Activated B cell treated with CpG ODN at 0.5 μM for 24 hours (primary cell): Measurements from ENCODE around the gene ZC3H8. TPM values are rescaled to one million over a fixed set of nuclear protein-coding genes. Genes with fewer than 3 reads are reported as not detected.
"Not testable (repeated sequence)": the region's sequence is repeated elsewhere in the genome, so short reads cannot be mapped to it uniquely, and the experiment has no call there.

Experiments used
- ATAC-seq: fragments of 200-7000 bp; cut with Tn5 transposase; one replicate; pipeline ENCODE4 v1.10.0; 2021; ENCODE audit warnings: low read depth, mild to moderate bottlenecking, moderate library complexity
- CTCF ChIA-PET: fragments of 350-600 bp; sonication (Branson Sonifier 250); formaldehyde crosslinking; loops from one replicate; lab custom pipeline; 2021; ENCODE audit warnings: antibody characterized with exemption; lab: Charles Lee
- POLR2A ChIA-PET: fragments of 350-600 bp; sonication (Branson Sonifier 250); formaldehyde crosslinking; loops from one replicate; lab custom pipeline; 2021; ENCODE audit warnings: antibody characterized with exemption; lab: Charles Lee
- DNase-seq: peaks from one replicate; pipeline ENCODE4 v3.0.0; 2022
- H3K27ac Mint-ChIP-seq: one replicate; pipeline ENCODE4 v1.8.0; 2020; ENCODE audit warnings: mixed read lengths
- H3K27me3 Mint-ChIP-seq: one replicate; pipeline ENCODE4 v1.8.0; 2021; ENCODE audit warnings: mixed read lengths
- H3K36me3 Mint-ChIP-seq: one replicate; pipeline ENCODE4 v1.8.0; 2021; ENCODE audit warnings: low read depth, mixed read lengths
- H3K4me1 Mint-ChIP-seq: one replicate; pipeline ENCODE4 v1.8.0; 2021; ENCODE audit warnings: mixed read lengths
- H3K4me3 Mint-ChIP-seq: one replicate; pipeline ENCODE4 v1.8.0; 2020; ENCODE audit warnings: mild to moderate bottlenecking, mixed read lengths
- H3K9me3 Mint-ChIP-seq: one replicate; pipeline ENCODE4 v1.8.0; 2020; ENCODE audit warnings: mixed read lengths
- CTCF ChIP-seq: fragments of 200-600 bp; IDR thresholded peaks from one replicate; pipeline ENCODE4 v1.8.0; 2022; ENCODE audit warnings: antibody characterized with exemption, mild to moderate bottlenecking
- intact Hi-C: fragments of 100-400 bp; cut with micrococcal nuclease; formaldehyde crosslinking; loops from one replicate; pipeline ENCODE4 v1.15.1; 2024
- total RNA-seq: library from RNA; stranded (reverse); gene quantifications from 2 replicates; pipeline ENCODE4 v1.2.3, GENCODE V29; 2022

The ZC3H8 gene
- total RNA-seq, 1 donor from 2014 or later = 25.7 TPM

GRCh38 chr2:112217854-112218253 lies 37.0 kb downstream of the ZC3H8 start:
- H3K4me3 Mint-ChIP-seq = no peak overlapping the region
- intact Hi-C loops = no loop called here
- no peak overlapping the region for H3K27ac Mint-ChIP-seq
- no peaks in the 10 kb centered on the region for H3K27me3 Mint-ChIP-seq
- no peaks in the 10 kb centered on the region for H3K4me1 Mint-ChIP-seq
- ChIA-PET POLR2A (no interaction called here), CTCF (no interaction called here)
- ATAC-seq (no peak), DNase-seq (no peak)
- H3K36me3 Mint-ChIP-seq = peaks cover 52% of the 10 kb centered on the region
- H3K9me3 Mint-ChIP-seq = peaks cover 9% of the 10 kb centered on the region
- no peak for TF ChIP-seq CTCF

GRCh38 chr2:112216167-112216566 lies 38.7 kb downstream of the ZC3H8 start:
- Mint-ChIP-seq H3K27me3 (no peaks in the 10 kb centered on the region), H3K27ac (no peak overlapping the region), H3K4me3 (no peak overlapping the region), H3K36me3 (peaks cover 49% of the 10 kb centered on the region), H3K4me1 (no peaks in the 10 kb centered on the region), H3K9me3 (peaks cover 9% of the 10 kb centered on the region)
- ATAC-seq (no peak), DNase-seq (no peak)
- POLR2A ChIA-PET = no interaction called here
- CTCF ChIA-PET = no interaction called here
- no peak for TF ChIP-seq CTCF
- intact Hi-C loops = no loop called here

- ATAC-seq, POLR2A ChIA-PET, H3K4me1 Mint-ChIP-seq, DNase-seq, H3K27ac Mint-ChIP-seq, CTCF ChIA-PET, intact Hi-C loops, H3K27me3 Mint-ChIP-seq, H3K4me3 Mint-ChIP-seq: not testable (repeated sequence)
- peaks cover 23% of the 10 kb centered on the region for H3K36me3 Mint-ChIP-seq
- peaks cover 15% of the 10 kb centered on the region for H3K9me3 Mint-ChIP-seq
Observed at GRCh38 chr2:112207905-112208304, 46.9 kb downstream of the ZC3H8 start.

GRCh38 chr2:112204411-112204810 lies 50.4 kb downstream of the ZC3H8 start:
- no peaks in the 10 kb centered on the region for H3K4me1 Mint-ChIP-seq
- H3K36me3 Mint-ChIP-seq = peaks cover 1% of the 10 kb centered on the region
- no peak for ATAC-seq
- intact Hi-C loops = no loop called here
- ChIA-PET POLR2A (no interaction called here), CTCF (no interaction called here)
- no peaks in the 10 kb centered on the region for H3K27me3 Mint-ChIP-seq
- H3K9me3 Mint-ChIP-seq = peaks cover 18% of the 10 kb centered on the region
- no peak for DNase-seq
- no peak overlapping the region for H3K4me3 Mint-ChIP-seq
- TF ChIP-seq CTCF = no peak
- H3K27ac Mint-ChIP-seq = no peak overlapping the region

GRCh38 chr2:112201696-112202430 lies 53.0 kb downstream of the ZC3H8 start:
- ATAC-seq = no peak
- DNase-seq = no peak
- CTCF ChIA-PET = no interaction called here
- Mint-ChIP-seq H3K4me1 (no peaks in the 10 kb centered on the region), H3K27ac (no peak overlapping the region), H3K9me3 (peaks cover 16% of the 10 kb centered on the region), H3K4me3 (no peak overlapping the region), H3K36me3 (peaks cover 1% of the 10 kb centered on the region), H3K27me3 (no peaks in the 10 kb centered on the region)
- TF ChIP-seq CTCF = no peak
- intact Hi-C loops = no loop called here
- POLR2A ChIA-PET = no interaction called here
